Esophagus muscularis mucosa (tissue), 4 donors: ENCODE data around the gene FRMD5.

Experiments
- CTCF ChIP-seq, 3 experiments: fragments of 200-600 bp in 2 of 3; fragments of 450-650 bp in 1 of 3; sonication (generic) in 2 of 3; IDR thresholded peaks; one replicate each; pipeline ENCODE4 v1.5.1; 2017 to 2019; ENCODE audit warnings: antibody characterized with exemption in 3 of 3, mild to moderate bottlenecking in 2 of 3, moderate library complexity in 1 of 3
- EP300 ChIP-seq: sonication (generic); formaldehyde crosslinking; IDR thresholded peaks from one replicate; pipeline ENCODE4 v1.6.1; 2017; ENCODE audit warnings: antibody characterized with exemption
- POLR2A ChIP-seq: fragments of 450-650 bp; IDR thresholded peaks from one replicate; pipeline ENCODE4 v1.6.1; 2017; ENCODE audit warnings: antibody characterized with exemption, moderate library complexity, mild to moderate bottlenecking, low read depth
- POLR2AphosphoS5 ChIP-seq, 2 donors: sonication (generic); formaldehyde crosslinking; IDR thresholded peaks; one replicate each; pipeline ENCODE4 v1.6.1; 2017; ENCODE audit warnings: antibody characterized with exemption in 2 of 2

GRCh38 chr15:43985976-43986680 lies 208.9 kb downstream of the FRMD5 start:
- TF ChIP-seq CTCF (IDR thresholded peaks at IDR 0.05) (no peak), EP300 (no peak), POLR2A (no peak), POLR2AphosphoS5 (IDR thresholded peaks at IDR 0.05) (no peak)
